Neural cell (in vitro differentiated cells): ENCODE measurements around the gene F7. TPM values are rescaled to one million over a fixed set of nuclear protein-coding genes. Genes with fewer than 3 reads are reported as not detected.

Experiments used
- H2AFZ ChIP-seq: fragments of 200-600, 300-800 bp; sonication (generic), shearing (Covaris generic); 2 replicates; pipeline ENCODE4 v1.6.0; 2014; ENCODE audit warnings: low read depth, mild to moderate bottlenecking, antibody characterized with exemption, low read length, moderate library complexity
- H3F3A ChIP-seq: fragments of 200-600 bp; shearing (Covaris generic); 2 replicates; pipeline ENCODE4 v1.6.1; 2016; ENCODE audit warnings: mild to moderate bottlenecking, moderate library complexity, mixed read lengths, antibody characterized with exemption, low read length; ENCODE audit not compliant: insufficient read depth, poor library complexity, severe bottlenecking
- H3K27ac ChIP-seq: fragments of 200-600, 300-800 bp; sonication (generic), shearing (Covaris generic); 2 replicates; pipeline ENCODE4 v1.5.1; 2014; ENCODE audit warnings: mild to moderate bottlenecking, low read length, moderate library complexity
- H3K27me3 ChIP-seq: fragments of 300-800, 200-600 bp; sonication (generic), shearing (Covaris generic); 2 replicates; pipeline ENCODE4 v1.6.0; 2014; ENCODE audit warnings: mild to moderate bottlenecking, low read depth, low read length, moderate library complexity; ENCODE audit not compliant: insufficient read depth
- H3K36me3 ChIP-seq: fragments of 300-800, 200-600 bp; sonication (generic), shearing (Covaris generic); 2 replicates; pipeline ENCODE4 v1.5.1; 2014; ENCODE audit warnings: mild to moderate bottlenecking, antibody characterized with exemption, low read length, moderate library complexity; ENCODE audit not compliant: insufficient read depth
- H3K4me2 ChIP-seq: fragments of 300-800, 200-600 bp; sonication (generic), shearing (Covaris generic); 2 replicates; pipeline ENCODE4 v1.6.0; 2014; ENCODE audit warnings: mild to moderate bottlenecking, low read length
- H3K4me3 ChIP-seq: fragments of 300-800, 200-600 bp; sonication (generic), shearing (Covaris generic); 2 replicates; pipeline ENCODE4 v1.5.1; 2014; ENCODE audit warnings: mild to moderate bottlenecking, low read length, moderate library complexity
- H3K79me2 ChIP-seq: fragments of 200-600 bp; shearing (Covaris generic); replicated peaks from 2 replicates; pipeline ENCODE4 v1.6.0; 2014; ENCODE audit warnings: mild to moderate bottlenecking, low read length, moderate library complexity; ENCODE audit not compliant: insufficient read depth
- H3K9ac ChIP-seq: fragments of 300-800, 200-600 bp; sonication (generic), shearing (Covaris generic); 2 replicates; pipeline ENCODE4 v1.6.1; 2016; ENCODE audit warnings: mild to moderate bottlenecking, low read length, mixed read lengths
- H3K9me2 ChIP-seq: fragments of 200-600 bp; shearing (Covaris generic); 2 replicates; pipeline ENCODE4 v1.6.1; 2016; ENCODE audit warnings: mild to moderate bottlenecking, low read length, mixed read lengths; ENCODE audit not compliant: insufficient read depth
- H3K9me3 ChIP-seq: fragments of 200-600, 300-800 bp; sonication (generic), shearing (Covaris generic); 2 replicates; pipeline ENCODE4 v1.6.1; 2016; ENCODE audit warnings: mild to moderate bottlenecking, mixed run types, low read length, moderate library complexity, mixed read lengths
- H4K20me1 ChIP-seq: fragments of 200-600 bp; shearing (Covaris generic); 2 replicates; pipeline ENCODE4 v1.6.1; 2016; ENCODE audit warnings: mild to moderate bottlenecking, mixed run types; ENCODE audit not compliant: insufficient read depth
- CTCF ChIP-seq: fragments of 450-650 bp; IDR thresholded peaks from 2 replicates; pipeline ENCODE4 v1.5.1; 2014; ENCODE audit warnings: antibody characterized with exemption, mild to moderate bottlenecking, moderate library complexity; ENCODE audit not compliant: poor library complexity, severe bottlenecking
- EP300 ChIP-seq: fragments of 450-650 bp; conservative IDR thresholded peaks from 2 replicates; pipeline ENCODE4 v1.6.1; 2014; ENCODE audit warnings: antibody characterized with exemption, mild to moderate bottlenecking, moderate library complexity; ENCODE audit not compliant: poor library complexity, severe bottlenecking
- EZH2 ChIP-seq: fragments of 200-600, 300-800 bp; shearing (Covaris generic), sonication (generic); IDR thresholded peaks from 2 replicates; pipeline ENCODE4 v1.6.1; 2014; ENCODE audit warnings: antibody characterized with exemption, low read length, borderline replicate concordance, mild to moderate bottlenecking; ENCODE audit not compliant: insufficient read depth, poor library complexity, severe bottlenecking
- MXI1 ChIP-seq: fragments of 450-650 bp; conservative IDR thresholded peaks from 2 replicates; pipeline ENCODE4 v1.6.1; 2014; ENCODE audit warnings: antibody characterized with exemption, mild to moderate bottlenecking; ENCODE audit not compliant: poor library complexity, severe bottlenecking
- POLR2AphosphoS5 ChIP-seq: IDR thresholded peaks from 2 replicates; pipeline ENCODE4 v1.6.1; 2012
- RAD21 ChIP-seq: fragments of 450-650 bp; conservative IDR thresholded peaks from 2 replicates; pipeline ENCODE4 v1.6.1; 2014; ENCODE audit warnings: antibody characterized with exemption, mild to moderate bottlenecking, moderate library complexity
- REST ChIP-seq: IDR thresholded peaks from 2 replicates; pipeline ENCODE4 v1.6.1; 2012; ENCODE audit warnings: borderline replicate concordance
- SMC3 ChIP-seq: fragments of 450-650 bp; conservative IDR thresholded peaks from 2 replicates; pipeline ENCODE4 v1.6.1; 2014; ENCODE audit warnings: antibody characterized with exemption, mild to moderate bottlenecking, moderate library complexity; ENCODE audit not compliant: poor library complexity
- TAF1 ChIP-seq: IDR thresholded peaks from 2 replicates; pipeline ENCODE4 v1.6.1; 2012; ENCODE audit warnings: low read depth
- polyA plus RNA-seq: library from polyadenylated mRNA; depleted of rRNA; stranded (reverse); fragments of >200 nt; gene quantifications from 2 replicates; pipeline ENCODE4 v1.2.3, GENCODE V29; 2014

Gene F7
- polyA plus RNA-seq, 1 donor from 2014 or later = 0.32 TPM

DNA sequence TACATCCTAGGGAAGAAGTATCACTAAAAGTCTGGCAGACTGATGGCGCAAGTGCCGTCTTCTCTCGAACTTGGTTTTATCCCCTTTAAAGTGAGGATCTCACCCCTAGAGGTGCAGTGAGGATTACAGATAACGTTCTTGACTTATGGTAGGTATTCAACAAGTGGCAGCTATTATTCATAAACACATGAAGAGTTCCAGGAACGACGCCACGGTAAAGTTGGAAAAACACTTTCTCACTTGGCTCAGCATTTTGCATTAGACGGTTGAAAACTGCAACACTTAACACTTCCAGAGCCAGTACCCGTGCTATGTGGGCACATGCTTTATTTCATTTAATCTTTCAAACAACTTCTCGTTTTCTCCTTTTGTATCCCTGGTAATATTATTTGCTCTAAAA, 61.6 kb downstream of the F7 start (continued):
- TF ChIP-seq EP300 (no peak), RAD21 (no peak)

DNA sequence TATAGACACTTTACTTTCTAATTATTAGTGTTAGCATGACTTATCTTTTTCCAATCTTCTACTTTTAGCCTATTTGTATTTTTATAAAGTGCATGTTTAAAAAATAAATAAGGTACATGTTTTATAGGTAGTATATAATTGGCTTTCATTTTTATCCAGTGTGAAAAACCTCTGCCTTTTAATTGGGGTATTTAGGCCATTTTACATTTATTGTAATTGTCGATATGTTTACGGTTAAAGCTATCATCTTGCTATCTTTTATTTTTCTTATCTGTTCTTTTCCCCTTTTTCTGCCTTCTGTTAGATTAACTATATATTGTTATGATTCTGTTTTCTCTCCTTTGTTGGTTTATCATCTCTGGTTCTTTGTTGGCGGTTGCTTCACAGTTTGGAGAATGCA, 62.0 kb downstream of the F7 start:
- Histone ChIP-seq H3K9me3 (no peaks in the 10 kb centered on the region), H3K9me2 (no peaks in the 10 kb centered on the region), H4K20me1 (no peaks in the 10 kb centered on the region), H3K27me3 (no peaks in the 10 kb centered on the region), H3F3A (no peaks in the 10 kb centered on the region), H3K9ac (no peak overlapping the region), H3K79me2 (no peaks in the 10 kb centered on the region), H2AFZ (no peak overlapping the region), H3K4me2 (no peak overlapping the region), H3K4me3 (no peak overlapping the region), H3K27ac (no peak overlapping the region), H3K36me3 (no peaks in the 10 kb centered on the region)
- TF ChIP-seq EZH2 (no peak), CTCF (no peak), EP300 (no peak), POLR2AphosphoS5 (no peak), RAD21 (no peak), REST (no peak), MXI1 (no peak), TAF1 (no peak), SMC3 (no peak)

- Histone ChIP-seq H3K27ac (no peak overlapping the region), H3K36me3 (no peaks in the 10 kb centered on the region), H4K20me1 (no peaks in the 10 kb centered on the region), H3K79me2 (no peaks in the 10 kb centered on the region), H3K4me3 (no peak overlapping the region), H3K9me2 (no peaks in the 10 kb centered on the region), H3K9ac (no peak overlapping the region), H2AFZ (no peak overlapping the region), H3K4me2 (no peak overlapping the region), H3K27me3 (no peaks in the 10 kb centered on the region), H3K9me3 (no peaks in the 10 kb centered on the region), H3F3A (no peaks in the 10 kb centered on the region)
- no peak for TF ChIP-seq SMC3
- TF ChIP-seq CTCF = no peak
- TF ChIP-seq MXI1 = no peak
- no peak for TF ChIP-seq EZH2
- no peak for TF ChIP-seq RAD21
- no peak for TF ChIP-seq TAF1
- no peak for TF ChIP-seq POLR2AphosphoS5
- no peak for TF ChIP-seq REST
- no peak for TF ChIP-seq EP300
Measured at GRCh38 chr13:113168211-113168610, 62.6 kb downstream of the F7 start.
